ENCODE measurements around the gene LEKR1.
A peak's percentile ranks its signal among the peaks of the same experiment; 100 is the strongest.
"Not testable (repeated sequence)": the region's sequence is repeated elsewhere in the genome, so short reads cannot be mapped to it uniquely, and the experiment has no call there.

LEKR1 gene

DNA sequence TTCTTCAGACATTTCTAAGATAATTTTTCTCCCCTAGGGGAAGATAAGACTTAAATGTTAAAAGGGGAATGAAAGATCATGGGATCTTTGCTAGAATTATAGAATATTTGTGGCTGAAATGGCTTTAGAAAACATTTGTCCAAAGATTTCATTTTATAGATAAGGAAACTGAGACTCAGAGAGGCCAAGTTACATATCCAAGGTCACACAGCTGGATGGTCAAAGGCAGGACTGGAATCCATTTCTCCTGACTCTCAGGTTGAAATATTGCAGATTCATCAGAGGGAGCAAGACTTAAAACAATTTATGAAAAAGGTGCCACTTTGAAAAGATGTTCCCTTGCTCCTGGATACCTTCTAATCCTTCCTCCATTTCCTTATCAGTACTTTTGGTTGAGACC, 19.5 kb upstream of the LEKR1 start:
- no peak for DNase-seq (ENCODE audit: low spot score)

DNA sequence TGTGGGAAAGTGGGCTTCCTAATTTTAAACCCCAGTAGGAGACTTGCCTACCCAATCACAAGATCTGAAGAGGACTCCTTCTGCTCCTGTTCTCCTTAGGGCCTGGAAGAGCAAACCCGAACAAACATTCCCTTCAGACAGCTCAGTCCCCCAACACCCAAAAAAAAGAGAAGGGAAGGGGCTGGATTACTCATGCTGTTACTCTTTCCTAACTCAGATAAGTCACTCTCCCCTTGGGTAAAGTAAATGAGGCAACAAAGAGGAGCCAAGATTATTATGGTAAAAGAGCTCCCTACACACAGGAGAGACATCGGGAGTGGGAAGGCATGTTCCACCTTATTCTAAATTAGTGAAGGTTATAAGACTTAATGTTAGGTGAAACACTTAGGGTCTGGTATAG, 18.1 kb upstream of the LEKR1 start:
- no peak for DNase-seq (ENCODE audit: low spot score)

DNA sequence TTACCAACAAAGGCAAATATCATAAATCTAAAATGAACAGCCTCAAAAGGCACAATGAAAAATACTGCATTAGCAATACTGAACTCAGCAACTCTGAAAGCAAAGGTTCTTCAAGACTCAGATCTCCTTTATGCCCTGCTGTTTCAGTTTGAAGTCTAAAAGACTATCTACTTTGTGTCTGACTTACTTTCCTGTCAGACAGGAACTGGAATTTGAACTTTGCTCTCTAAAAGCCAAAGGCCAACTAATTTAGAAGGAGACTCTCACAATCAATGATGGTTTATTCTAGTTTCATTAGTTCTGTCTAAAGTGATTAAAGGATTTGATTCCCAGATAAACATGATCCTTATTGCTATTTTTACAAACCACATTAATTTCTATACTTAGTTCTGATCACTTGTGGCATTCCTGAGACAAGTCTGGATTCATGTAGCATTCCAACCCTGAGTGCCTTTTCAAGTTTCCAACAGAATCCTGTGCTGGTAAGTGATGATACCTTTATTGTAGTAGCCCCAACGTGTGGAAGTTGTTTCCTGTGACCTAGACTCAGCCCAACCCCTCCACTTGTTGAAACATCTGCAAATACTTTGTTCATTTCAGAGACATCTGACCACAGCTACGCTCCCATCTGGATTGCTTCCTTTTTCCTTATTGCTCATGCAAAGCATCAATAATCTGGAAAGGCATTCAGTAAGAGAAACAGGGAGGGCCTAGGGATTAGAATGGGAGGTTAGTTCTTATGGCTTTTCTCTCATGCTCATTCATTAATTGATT, 14.9 kb upstream of the LEKR1 start:
- no peak for DNase-seq (ENCODE audit: low spot score)

DNA sequence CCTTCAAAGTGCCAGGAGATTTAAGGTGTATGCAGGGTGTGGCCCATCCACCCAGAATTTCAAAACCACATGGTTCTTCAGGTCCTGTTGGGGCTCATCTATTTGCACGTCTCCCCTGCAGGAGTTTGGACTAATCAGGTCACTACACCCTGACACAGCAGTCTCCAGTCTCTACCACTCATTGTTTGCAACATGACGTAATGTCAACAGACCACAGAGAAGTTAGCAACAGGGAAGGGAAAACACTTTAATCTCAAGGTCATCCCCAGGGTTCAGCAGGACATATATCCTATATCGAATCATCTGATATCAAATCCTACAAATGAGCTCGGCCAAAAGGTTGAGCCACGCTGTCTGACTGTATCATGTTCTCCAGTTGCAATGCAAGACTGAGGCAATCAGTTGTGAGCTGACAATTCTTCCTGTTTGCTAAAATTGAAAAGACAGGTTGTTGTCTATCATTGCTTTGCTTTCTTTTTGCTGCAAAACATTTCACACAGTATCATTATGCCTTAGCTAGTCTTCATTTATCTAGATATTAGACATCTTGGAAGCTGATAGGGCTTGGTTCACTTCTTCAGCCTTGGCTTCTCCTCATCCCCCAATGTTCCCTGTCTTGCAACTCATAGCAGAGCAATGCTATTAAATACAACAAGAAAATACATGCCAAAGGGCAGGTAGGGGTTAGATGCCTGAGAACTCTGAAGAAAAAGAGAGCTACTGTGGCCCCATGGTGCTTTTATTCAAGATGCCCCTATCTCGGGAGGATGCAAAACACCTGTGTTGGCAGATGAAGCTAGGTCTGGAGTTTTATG, 13.4 kb upstream of the LEKR1 start:
- DNase-seq (ENCODE audit: low spot score): no peak

DNA sequence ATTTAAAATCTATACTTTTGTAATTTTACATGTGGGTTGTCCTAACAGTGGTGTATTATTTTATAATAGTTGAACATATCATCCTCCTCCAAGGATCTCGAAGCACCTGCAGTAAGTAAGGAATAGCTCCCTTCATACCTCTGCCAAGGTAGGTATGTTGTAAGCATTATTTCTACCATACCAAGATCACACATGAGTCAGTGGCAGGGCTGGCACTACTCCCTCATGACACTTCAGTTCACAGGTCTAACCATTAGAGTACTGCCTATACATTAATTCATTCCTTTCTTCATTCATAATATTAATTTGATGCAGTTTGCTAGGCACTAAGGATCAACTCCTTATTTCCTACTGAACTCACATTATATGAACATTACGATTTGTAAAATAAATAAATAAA, 11.9 kb upstream of the LEKR1 start:
- DNase-seq (ENCODE audit: low spot score): no peak

DNA sequence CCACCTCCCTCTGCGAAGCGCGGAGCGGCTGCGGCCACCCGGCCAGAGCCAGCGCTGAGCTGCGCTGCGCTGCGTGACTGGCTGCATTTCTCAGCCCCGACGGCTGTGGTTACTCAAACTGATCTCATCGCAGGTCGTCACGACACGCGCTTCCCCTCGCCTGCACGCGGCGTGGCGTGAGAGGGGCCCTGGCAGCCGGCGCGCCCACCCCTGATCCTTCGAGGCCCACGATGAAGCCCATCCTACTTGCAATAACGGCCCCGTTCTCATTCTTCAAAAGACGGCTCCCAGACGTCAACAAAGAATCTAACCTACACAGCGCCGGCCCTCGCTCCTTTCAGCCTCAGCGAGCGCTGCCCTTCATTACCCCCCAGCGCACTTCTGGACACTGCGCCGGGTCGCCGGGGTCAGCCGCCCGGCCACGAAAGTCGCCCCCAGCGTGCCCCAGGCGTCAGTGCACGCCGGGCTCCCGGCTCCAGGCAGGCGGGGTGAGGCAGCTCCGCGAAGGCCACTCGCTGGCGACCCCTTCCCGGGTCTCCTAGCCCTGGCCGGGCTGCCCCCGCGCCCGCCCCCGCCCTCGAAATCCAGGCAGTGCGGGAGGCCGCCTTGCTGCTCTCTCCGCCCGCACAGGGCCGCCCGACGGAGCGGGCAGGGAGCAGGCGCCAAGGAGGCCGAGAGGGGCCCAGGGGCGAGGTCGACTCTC, 9.9 kb upstream of the LEKR1 start:
- no peak for DNase-seq (ENCODE audit: low spot score)

DNA sequence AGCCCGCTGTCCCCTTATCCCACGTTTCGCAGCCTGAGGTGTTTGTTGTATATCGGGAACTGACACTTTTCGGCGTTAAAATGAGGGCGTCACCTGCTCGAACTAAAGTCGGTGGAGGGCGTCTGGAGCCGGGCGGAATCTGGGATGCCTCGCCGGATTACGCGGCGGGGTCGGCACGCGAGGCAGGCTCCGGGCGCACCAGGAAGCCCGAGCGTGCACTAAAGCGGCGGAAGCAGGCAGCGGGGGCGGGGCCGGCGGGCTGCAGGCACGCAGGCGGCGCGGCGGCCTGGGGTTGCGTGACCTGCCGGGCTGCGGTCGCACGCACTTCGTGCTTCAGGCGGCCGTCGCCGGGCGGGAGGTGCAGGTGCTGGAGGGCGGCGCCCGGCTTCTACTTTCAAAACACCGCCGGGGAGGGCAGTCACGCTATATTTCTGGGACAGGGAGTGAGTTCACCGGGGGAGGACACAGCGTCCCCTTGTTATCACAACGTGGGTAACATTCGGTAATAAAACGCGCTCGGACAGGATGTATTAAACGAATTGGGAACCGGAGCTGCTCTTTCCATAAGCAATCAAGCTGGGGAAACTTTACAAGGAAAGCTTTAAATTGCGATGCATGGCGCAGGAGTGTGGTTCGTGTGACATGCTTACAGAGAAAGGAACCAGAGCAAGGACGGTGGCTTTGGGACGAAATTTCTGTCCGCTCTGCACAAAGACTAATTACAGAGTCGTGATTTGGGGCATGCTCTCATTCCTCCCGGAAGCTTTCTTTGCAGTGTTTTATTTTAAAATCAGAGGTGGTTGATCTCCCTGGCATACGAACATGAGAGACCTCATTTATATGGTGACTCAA, 9.1 kb upstream of the LEKR1 start:
- peak; percentile 57 for DNase-seq (ENCODE audit: low spot score)

DNA sequence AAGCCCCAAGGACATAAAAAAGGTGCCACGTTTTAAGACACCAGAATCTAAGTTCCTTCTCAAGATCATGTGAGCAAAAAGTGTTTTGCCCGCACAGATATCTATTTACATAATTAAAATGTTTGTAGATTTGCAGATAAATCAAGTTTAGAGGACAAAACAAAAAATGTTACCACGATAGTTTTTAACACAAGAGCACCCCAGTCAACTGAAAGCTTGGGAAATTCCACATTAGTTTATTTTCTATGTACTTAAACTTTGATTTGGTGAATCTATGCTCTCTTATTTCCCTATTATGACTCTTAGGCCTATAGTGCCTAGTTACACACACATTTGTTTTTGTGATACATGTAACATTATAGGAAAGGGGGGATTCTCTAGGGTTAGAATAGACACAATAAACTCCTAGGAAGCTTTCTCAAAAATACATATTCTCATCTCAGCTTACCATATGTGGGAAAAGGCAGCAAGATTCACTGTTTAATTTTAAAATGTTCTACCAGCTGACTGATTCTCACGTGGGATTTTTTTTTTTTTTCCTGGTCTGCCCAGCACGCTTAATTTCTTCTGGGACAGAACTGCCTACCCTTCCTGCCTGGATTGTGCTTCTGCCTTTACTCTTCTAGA, 8.4 kb upstream of the LEKR1 start:
- no peak for DNase-seq (ENCODE audit: low spot score)

DNA sequence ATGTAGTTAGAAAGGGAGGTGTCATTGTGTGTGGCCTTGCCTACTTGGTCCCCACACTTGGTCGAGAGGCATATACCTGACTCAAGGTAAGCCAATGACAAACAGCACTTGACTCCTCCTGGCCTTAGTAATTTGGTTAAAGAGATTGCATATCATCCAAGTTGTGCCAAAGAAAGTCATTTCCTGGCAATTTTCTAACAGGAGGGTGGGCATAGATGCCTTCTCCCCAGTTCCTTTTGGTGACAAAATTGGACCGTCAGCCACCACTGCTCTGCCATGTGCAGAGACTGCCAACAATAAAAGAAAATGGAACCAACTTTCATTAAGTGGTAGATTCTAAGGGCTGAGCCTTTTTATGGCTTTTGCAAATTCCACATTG, 7.9 kb upstream of the LEKR1 start:
- DNase-seq (ENCODE audit: low spot score): no peak

DNA sequence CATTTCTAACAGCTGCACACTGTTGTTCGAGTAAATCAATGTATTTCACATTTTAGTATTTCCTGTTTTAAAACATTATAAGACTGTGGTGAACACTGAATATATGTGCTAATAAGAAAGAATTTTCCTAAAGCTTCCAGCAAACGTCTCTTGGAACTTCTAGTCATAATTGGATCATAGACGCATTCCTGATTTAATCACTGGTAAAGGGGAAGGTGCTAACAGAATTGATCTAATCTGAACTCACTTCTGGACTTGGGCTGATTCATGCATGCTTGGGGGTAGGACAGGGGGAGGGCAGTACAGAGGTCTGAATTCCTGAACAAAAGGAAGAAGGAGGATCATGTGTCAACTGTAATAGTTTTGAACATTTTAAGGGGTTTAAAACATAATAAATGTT, 7.3 kb upstream of the LEKR1 start:
- no peak for DNase-seq (ENCODE audit: low spot score)

DNA sequence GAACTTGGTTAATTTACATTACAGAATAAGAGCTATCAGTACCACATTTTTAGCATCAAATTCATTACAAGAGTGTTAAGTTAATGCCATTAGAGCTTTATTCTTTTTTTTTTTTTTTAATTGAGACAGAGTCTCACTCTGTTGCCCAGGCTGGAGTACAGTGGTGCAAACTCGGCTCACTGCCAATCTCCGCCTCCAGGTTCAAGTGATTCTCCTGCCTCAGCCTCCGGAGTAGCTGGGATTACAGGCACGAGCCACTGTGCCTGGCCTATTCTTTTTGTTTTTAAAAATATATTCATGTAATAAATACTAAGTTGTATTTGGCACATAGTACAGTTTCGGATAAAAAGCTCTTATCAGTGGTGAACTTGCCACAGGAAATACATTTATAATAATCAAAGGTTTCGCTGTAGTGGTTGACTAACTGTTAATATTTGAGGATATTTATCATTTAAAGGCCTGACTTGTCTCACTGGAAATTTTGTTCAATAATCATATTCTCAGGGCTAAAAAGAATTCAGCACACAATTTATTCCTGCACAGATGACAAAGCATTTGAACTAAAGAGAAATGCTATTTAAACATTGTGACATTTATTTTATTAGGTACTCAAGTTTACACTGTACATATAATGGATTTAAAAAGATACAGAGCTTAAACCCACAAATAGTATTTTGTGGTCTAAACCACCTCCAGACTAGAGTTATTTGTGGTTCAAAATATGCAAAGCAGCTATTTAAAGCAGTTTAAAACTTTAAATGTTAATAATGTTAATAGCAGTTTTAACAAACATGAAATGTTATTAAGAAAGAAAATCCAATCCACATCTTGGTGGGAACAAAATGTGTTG, 6.1 kb upstream of the LEKR1 start:
- DNase-seq (ENCODE audit: low spot score): no peak

DNA sequence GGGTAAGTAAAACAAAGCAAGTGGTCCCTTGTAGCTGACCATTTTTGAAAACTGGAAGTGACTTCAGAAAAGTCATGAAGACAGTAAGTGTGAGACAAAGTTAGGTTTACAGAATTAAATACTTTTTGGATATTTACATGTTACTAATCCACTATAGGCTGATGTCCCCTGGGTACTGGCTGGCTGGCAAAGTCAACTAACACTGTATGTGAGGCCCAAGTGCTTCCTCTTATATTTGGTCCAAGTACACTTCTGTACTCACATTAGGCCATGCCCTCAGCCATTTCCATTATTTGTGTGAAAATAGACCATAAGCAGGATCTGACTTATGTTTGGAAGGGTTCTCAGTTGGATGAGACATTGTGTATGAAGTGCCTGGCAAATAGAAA, 5.5 kb upstream of the LEKR1 start:
- DNase-seq (ENCODE audit: low spot score): no peak

DNA sequence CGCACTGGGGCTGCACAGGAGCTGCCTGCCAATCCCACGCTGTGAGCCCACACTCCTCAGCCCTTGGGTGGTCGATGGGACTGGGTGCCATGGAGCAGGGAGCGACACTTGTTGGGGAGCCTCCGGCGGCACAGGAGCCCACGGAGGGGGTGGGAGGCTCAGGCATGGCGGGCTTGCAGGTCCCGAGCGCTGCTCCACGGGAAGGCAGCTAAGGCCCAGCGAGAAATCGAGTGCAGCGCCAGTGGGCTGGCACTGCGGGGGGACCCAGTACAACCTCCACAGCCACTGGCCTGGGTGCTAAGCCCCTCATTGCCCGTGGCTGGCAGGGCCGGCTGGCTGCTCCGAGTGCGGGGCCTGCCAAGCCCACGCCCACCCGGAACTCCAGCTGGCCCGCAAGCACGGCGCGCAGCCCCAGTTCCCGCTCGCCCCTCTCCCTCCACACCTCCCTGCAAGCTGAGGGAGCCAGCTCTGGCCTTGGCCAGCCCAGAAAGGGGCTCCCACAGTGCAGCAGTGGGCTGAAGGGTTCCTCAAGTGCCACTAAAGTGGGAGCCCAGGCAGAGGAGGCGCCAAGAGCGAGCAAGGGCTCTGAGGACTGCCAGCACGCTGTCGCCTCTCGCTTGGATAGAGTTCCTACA, 3.4 kb upstream of the LEKR1 start:
- not testable (repeated sequence) for DNase-seq (ENCODE audit: low spot score)

DNA sequence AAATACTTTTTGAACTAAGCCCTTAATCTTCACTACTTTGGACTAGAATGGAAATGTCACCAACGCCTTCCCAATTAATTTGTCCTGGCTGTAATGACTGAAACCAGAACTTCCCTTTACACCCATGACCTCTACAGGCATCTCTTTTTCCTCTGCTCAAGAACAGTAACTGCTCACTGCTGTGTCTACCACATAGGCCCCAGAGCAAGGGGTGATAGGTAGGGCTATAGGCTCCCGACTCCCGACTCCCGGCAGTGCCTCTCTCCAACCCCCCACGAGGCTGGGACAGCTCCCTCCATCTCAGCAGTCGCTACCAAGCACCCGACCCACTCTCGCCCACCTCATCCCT, 384 bp upstream of the LEKR1 start:
- DNase-seq (ENCODE audit: low spot score): no peak

DNA sequence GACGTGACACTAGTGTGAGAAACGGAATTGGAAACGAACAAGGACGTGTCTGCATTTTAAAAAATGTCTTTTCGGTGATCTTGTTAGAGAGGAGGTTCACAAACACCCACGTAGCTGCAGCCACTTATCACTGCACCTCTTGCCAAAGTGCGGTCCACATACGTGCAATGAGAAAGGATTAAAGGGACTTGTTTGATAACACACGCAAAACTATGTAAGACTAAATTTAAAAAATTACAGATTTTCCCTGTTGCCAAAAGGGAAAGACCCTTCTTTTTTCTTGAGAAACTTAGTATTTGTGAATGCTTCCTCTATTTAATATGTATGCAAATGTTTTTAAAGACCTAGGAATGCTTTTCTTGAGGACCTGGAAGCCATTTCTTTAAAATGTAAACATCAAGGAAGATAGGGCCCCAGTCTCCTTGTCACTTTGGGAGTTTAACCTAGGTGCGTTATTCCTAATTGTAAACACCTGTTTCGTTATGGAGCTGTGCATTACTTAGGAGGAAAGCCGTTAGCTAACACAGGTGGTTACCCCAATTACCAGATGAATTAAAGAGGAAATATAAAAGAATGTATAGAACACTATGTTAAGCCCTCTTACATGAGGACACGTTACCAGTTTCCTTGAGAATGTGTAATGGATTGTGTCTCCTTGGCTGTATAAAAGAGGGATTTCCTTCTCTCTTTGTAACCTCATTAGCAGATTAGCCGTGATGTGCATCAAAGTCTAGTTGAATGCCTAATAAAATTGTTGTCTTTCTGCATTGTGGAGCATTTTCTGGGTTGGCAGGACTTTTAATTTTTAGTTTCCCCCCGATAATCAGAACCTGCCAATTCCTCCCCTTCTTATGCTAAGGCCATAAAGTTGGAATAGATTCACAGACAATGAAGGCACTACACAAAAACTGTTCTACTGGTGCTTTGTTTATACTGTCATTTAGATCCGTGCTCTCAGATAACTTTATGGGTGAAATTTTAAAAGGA, 1.0 kb downstream of the LEKR1 start:
- no peak for DNase-seq (ENCODE audit: low spot score)

DNA sequence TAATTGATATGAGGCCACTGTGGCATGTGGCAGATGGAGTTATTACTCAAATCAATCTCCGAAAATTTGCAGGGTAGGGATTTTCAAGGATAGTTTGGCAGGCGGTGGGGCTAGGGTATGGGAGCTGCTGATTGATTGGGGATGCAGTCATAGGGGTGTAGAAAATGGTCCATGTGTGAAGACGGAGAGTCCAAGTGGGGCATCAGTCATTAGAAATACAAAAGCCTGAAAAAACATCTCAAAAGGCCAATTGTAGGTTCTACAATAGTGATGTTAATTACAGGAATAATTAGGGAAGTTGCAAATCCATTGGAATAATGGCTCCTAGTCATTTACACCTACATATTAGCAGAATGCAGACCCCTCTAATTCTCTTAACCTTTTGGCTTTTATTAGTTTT, 4.9 kb downstream of the LEKR1 start:
- no peak for DNase-seq (ENCODE audit: low spot score)

DNA sequence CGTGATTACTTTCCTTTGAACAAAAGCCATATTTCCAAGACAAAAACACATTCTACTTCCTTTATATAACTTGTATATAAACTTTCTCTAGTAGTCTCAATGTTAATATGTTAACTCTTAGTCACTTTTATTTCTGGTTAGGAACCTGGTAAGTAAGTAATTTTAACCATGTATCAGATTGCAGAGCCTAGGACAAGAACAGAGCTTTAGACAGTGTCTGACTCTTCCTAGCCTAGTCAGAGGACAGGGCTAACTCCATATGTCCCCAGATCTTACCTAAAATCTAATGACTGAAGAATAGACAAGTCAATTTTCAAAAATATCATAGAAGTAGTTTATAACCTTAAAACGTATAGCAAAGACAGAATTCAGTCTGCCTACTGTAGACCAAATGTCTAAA, 8.3 kb downstream of the LEKR1 start:
- DNase-seq (ENCODE audit: low spot score): no peak

DNA sequence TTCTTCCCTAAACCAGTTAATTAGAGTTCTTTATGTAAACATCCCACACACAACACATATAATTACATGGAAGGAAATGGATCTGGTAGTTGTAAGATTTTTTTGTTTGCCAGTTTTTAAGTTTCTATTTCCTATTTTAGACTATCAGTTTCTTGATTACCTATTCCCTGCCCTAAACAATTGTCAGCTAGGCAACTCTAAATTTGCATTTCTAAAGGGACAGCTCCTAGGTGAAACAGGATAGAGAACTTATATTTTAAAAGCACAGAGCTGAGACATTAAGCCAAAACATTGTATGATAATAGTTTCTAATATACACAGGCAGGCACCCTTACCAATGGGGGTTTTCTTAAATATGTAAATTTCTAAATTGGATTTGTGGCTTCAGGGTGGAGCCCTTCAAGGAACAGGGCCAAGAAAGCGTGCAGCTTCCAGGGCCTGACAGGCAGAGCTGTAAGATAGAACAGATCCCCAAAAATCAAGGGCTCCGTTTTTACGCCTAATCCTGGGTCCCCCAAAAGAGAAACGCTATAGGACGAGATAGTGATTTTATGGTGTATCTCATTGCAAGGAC, 8.9 kb downstream of the LEKR1 start:
- DNase-seq (ENCODE audit: low spot score): no peak

DNA sequence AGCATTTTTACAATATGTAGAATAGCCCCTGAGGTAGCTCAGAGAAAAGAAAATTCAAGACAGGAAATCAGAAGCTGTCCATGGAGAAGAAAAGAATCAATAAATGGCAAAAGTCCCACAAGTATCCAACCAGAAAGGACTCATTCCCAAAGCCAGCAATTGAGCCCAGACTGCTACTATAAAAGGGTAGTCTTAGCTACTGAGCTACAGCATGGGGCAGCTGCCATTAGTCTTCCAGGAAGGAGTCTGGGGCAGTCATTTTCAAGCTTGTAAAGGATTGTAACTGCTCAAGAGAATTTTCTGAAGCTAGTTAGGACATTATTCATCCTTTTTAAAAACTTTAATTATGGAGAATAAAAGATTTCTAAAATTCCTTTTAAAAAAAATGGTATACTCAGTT, 10.5 kb downstream of the LEKR1 start:
- no peak for DNase-seq (ENCODE audit: low spot score)

Measured in globus pallidus (tissue), 1 donor.